GM23338 (cell line): ENCODE results near the gene ZFYVE21. TPM values are rescaled to one million over a fixed set of nuclear protein-coding genes. Genes with fewer than 3 reads are reported as not detected.

Experiments used
- ATAC-seq: fragments of 200-7000 bp; cut with Tn5 transposase; 3 replicates; pipeline ENCODE4 v1.9.1; 2020
- DNase-seq: peaks from one replicate; pipeline ENCODE4 v3.0.0-alpha.2; 2015; ENCODE audit warnings: low spot score
- H2AFZ ChIP-seq: fragments of 200-600 bp; sonication (generic); 2 replicates; pipeline ENCODE4 v1.8.0; 2016; ENCODE audit warnings: antibody characterized with exemption, mild to moderate bottlenecking, moderate library complexity
- H3F3A ChIP-seq: fragments of 200-600 bp; sonication (generic); replicated peaks from 2 replicates; pipeline ENCODE4 v1.8.0; 2017; ENCODE audit warnings: antibody characterized with exemption, mixed run types, low read depth
- H3K27ac ChIP-seq: fragments of 200-600 bp; sonication (generic); 2 replicates; pipeline ENCODE4 v1.6.1; 2016; ENCODE audit warnings: low read depth
- H3K27me3 ChIP-seq: fragments of 200-600 bp; sonication (generic); 2 replicates; pipeline ENCODE4 v1.8.0; 2016; ENCODE audit warnings: mild to moderate bottlenecking, mixed run types, moderate library complexity; ENCODE audit not compliant: insufficient read depth
- H3K36me3 ChIP-seq: fragments of 200-600 bp; sonication (generic); 2 replicates; pipeline ENCODE4 v1.8.0; 2016; ENCODE audit warnings: mild to moderate bottlenecking; ENCODE audit not compliant: insufficient read depth
- H3K4me1 ChIP-seq: fragments of 200-600 bp; sonication (generic); 2 replicates; pipeline ENCODE4 v1.8.0; 2016; ENCODE audit warnings: mild to moderate bottlenecking, moderate library complexity; ENCODE audit not compliant: insufficient read depth
- H3K4me2 ChIP-seq: fragments of 200-600 bp; sonication (generic); 2 replicates; pipeline ENCODE4 v1.7.1; 2017; ENCODE audit warnings: mixed run types
- H3K4me3 ChIP-seq: fragments of 200-600 bp; sonication (generic); 2 replicates; pipeline ENCODE4 v1.6.1; 2016; ENCODE audit warnings: mixed run types
- H3K79me2 ChIP-seq: fragments of 200-600 bp; sonication (generic); replicated peaks from 2 replicates; pipeline ENCODE4 v1.8.0; 2017; ENCODE audit warnings: mild to moderate bottlenecking; ENCODE audit not compliant: insufficient read depth
- H3K9me2 ChIP-seq: fragments of 200-600 bp; sonication (generic); 2 replicates; pipeline ENCODE4 v1.8.0; 2017; ENCODE audit not compliant: insufficient read depth
- H4K20me1 ChIP-seq: fragments of 200-600 bp; sonication (generic); replicated peaks from 2 replicates; pipeline ENCODE4 v1.8.0; 2017; ENCODE audit warnings: mild to moderate bottlenecking; ENCODE audit not compliant: insufficient read depth
- H3K27ac Mint-ChIP-seq: 2 replicates; pipeline ENCODE4 v1.8.0; 2020; ENCODE audit warnings: inconsistent platforms, mild to moderate bottlenecking, moderate library complexity, mixed read lengths
- H3K27me3 Mint-ChIP-seq: 3 replicates; pipeline ENCODE4 v1.8.0; 2022; ENCODE audit warnings: low read depth, mild to moderate bottlenecking, moderate library complexity, mixed read lengths, inconsistent platforms; ENCODE audit not compliant: insufficient read depth, poor library complexity
- H3K36me3 Mint-ChIP-seq: 3 replicates; pipeline ENCODE4 v1.8.0; 2021; ENCODE audit warnings: low read depth, mild to moderate bottlenecking, inconsistent platforms, moderate library complexity, mixed read lengths
- H3K4me1 Mint-ChIP-seq: 3 replicates; pipeline ENCODE4 v1.8.0; 2020; ENCODE audit warnings: mild to moderate bottlenecking, inconsistent platforms, mixed read lengths
- H3K4me3 Mint-ChIP-seq: 3 replicates; pipeline ENCODE4 v1.8.0; 2021; ENCODE audit warnings: moderate library complexity, mild to moderate bottlenecking, inconsistent platforms, mixed read lengths
- H3K9me3 Mint-ChIP-seq: 3 replicates; pipeline ENCODE4 v1.8.0; 2020; ENCODE audit warnings: moderate library complexity, mild to moderate bottlenecking, inconsistent platforms, mixed read lengths
- CREB1 ChIP-seq: fragments of 250-450 bp; sonication (Bioruptor Pico); IDR thresholded peaks from 2 replicates; pipeline ENCODE4 v1.5.0; 2020; ENCODE audit warnings: low read depth, mild to moderate bottlenecking, moderate library complexity
- ETS1 ChIP-seq: IDR thresholded peaks from 2 replicates; pipeline ENCODE4 v1.6.1; 2016; ENCODE audit warnings: antibody characterized with exemption
- EZH2 ChIP-seq: fragments of 200-600 bp; sonication (generic); IDR thresholded peaks from one replicate; pipeline ENCODE4 v1.8.0; 2017; ENCODE audit warnings: antibody characterized with exemption, mild to moderate bottlenecking, low read depth; ENCODE audit not compliant: unreplicated experiment
- EZH2phosphoT487 ChIP-seq: fragments of 200-600 bp; sonication (generic); IDR thresholded peaks from one replicate; pipeline ENCODE4 v1.8.1; 2018; ENCODE audit warnings: antibody characterized with exemption; ENCODE audit not compliant: unreplicated experiment
- JUNB ChIP-seq: IDR thresholded peaks from one replicate; pipeline ENCODE4 v1.6.1; 2016; ENCODE audit warnings: antibody characterized with exemption; ENCODE audit not compliant: unreplicated experiment
- NANOG ChIP-seq: IDR thresholded peaks from 2 replicates; pipeline ENCODE4 v1.6.1; 2016; ENCODE audit warnings: antibody characterized with exemption, borderline replicate concordance
- POLR2AphosphoS5 ChIP-seq: IDR thresholded peaks from 2 replicates; pipeline ENCODE4 v1.6.1; 2016; ENCODE audit warnings: antibody characterized with exemption, low read depth
- STAT1 ChIP-seq: IDR thresholded peaks from one replicate; pipeline ENCODE4 v1.6.1; 2016; ENCODE audit warnings: antibody characterized with exemption; ENCODE audit not compliant: unreplicated experiment
- polyA plus RNA-seq: library from polyadenylated mRNA; unstranded; fragments of >200 nt; fragmentation: Nextera tagmentation; extraction: Ambion mirVana; gene quantifications from 2 replicates; pipeline ENCODE4 v1.2.1, GENCODE V29; 2016
- total RNA-seq: library from RNA; depleted of rRNA; stranded (reverse); fragments of >200 nt; shearing (Covaris generic); gene quantifications from 2 replicates; pipeline ENCODE4 v1.2.3, GENCODE V29; 2014
- TF ChIP-seq, protein P1 (sequence below), 2 experiments: fragments of 200-600 bp in 1 of 2; sonication (generic) in 1 of 2; conservative IDR thresholded peaks; 2 replicates each; pipeline versions ENCODE4 v1.5.1 to v1.6.1; 2016 to 2017; ENCODE audit warnings: antibody characterized with exemption in 2 of 2, low read depth in 2 of 2, mild to moderate bottlenecking in 2 of 2, moderate library complexity in 1 of 2

The ZFYVE21 gene
- total and polyA plus RNA-seq, 2 experiments from 2014 or later = 88.0 to 89.6 TPM

GRCh38 chr14:103699261-103699661 lies 16.3 kb upstream of the ZFYVE21 start:
- Histone ChIP-seq H3F3A (peaks cover 8% of the 10 kb centered on the region), H3K27me3 (no peaks in the 10 kb centered on the region), H3K79me2 (0 out of 2 replicates have a peak, but pooled peaks cover under 1% of the 10 kb centered on the region), H3K4me1 (peaks cover 6% of the 10 kb centered on the region; the same call in 1 of the 2 replicates), H4K20me1 (peaks cover 19% of the 10 kb centered on the region), H3K27ac (no peak overlapping the region), H3K4me3 (no peak overlapping the region), H3K9me2 (no peaks in the 10 kb centered on the region), H2AFZ (no peak overlapping the region), H3K4me2 (no peak overlapping the region), H3K36me3 (no peaks in the 10 kb centered on the region; the same call in none of the 2 replicates)
- Mint-ChIP-seq H3K36me3 (peaks cover 45% of the 10 kb centered on the region), H3K27ac (no peak overlapping the region), H3K4me1 (peaks cover 28% of the 10 kb centered on the region), H3K27me3 (peaks cover 42% of the 10 kb centered on the region), H3K4me3 (no peak overlapping the region), H3K9me3 (no peaks in the 10 kb centered on the region; the same call in 2 of the 3 replicates)
- DNase-seq (no peak), ATAC-seq (no peak)
- TF ChIP-seq EZH2phosphoT487 (no peak), EZH2 (no peak), STAT1 (no peak), ETS1 (no peak), CREB1 (CRISPR knock-in tag) (no peak), NANOG (no peak)
- TF ChIP-seq, protein P1, sequence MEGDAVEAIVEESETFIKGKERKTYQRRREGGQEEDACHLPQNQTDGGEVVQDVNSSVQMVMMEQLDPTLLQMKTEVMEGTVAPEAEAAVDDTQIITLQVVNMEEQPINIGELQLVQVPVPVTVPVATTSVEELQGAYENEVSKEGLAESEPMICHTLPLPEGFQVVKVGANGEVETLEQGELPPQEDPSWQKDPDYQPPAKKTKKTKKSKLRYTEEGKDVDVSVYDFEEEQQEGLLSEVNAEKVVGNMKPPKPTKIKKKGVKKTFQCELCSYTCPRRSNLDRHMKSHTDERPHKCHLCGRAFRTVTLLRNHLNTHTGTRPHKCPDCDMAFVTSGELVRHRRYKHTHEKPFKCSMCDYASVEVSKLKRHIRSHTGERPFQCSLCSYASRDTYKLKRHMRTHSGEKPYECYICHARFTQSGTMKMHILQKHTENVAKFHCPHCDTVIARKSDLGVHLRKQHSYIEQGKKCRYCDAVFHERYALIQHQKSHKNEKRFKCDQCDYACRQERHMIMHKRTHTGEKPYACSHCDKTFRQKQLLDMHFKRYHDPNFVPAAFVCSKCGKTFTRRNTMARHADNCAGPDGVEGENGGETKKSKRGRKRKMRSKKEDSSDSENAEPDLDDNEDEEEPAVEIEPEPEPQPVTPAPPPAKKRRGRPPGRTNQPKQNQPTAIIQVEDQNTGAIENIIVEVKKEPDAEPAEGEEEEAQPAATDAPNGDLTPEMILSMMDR (conservative IDR thresholded peaks at IDR 0.05; ENCODE audit: low read depth in 2 of 2) = no peak

DNA sequence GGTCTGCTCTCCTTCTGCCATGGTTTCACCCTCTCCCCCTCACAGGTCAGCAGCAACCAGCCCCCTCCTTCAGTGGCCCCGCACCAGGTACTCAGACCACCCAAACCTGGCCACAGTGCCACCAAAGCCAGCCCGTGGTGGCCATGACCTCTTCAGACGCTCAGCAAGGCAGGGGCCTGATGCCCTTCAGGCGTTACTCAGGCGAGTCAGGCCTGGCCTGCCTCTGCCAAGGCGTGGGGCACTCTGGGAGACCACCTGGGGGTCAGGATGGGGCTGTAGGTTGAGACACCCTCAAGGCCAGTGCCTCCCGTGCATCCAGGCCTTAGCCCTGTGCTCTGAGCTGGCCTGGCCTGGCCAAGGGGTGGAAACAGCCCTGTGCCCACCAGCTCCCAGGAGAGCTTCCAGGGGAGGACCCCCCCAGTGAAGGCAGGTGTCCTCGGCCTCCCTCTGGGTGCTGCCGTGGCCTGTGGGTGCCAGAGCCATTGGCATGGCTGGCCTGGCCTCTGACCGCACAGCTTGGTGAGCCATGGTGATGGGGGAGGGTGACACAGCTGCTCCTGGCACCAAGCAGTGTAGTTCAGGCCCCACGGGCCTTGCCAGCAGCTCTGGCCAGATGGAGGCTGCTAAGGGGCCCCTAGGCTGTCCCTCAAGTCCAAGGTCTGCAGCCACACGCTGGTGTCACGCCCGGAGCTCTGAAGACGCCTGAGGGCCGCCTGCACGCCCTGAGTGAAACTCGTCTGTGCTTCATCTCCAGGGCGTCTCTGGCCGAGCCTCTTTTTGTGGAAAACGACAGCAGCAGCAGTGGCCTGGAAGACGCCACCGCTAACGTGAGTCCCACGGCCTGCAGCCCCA lies 15.5 kb upstream of the ZFYVE21 start:
- peaks cover 15% of the 10 kb centered on the region for H4K20me1 ChIP-seq
- H2AFZ ChIP-seq = no peak overlapping the region
- no peaks in the 10 kb centered on the region for H3K9me2 ChIP-seq
- no peak for ATAC-seq
- H3K27me3 ChIP-seq = no peaks in the 10 kb centered on the region
- no peak for DNase-seq
- H3K4me1 Mint-ChIP-seq = peaks cover 29% of the 10 kb centered on the region
- no peaks in the 10 kb centered on the region; the same call in 1 of the 2 replicates for H3K36me3 ChIP-seq
- no peaks in the 10 kb centered on the region for H3K79me2 ChIP-seq
- H3K36me3 Mint-ChIP-seq = peaks cover 49% of the 10 kb centered on the region
- no peak overlapping the region for H3K4me3 ChIP-seq
- no peaks in the 10 kb centered on the region; the same call in 2 of the 3 replicates for H3K9me3 Mint-ChIP-seq
- peaks cover 6% of the 10 kb centered on the region; the same call in 1 of the 2 replicates for H3K4me1 ChIP-seq
- no peak overlapping the region for H3K4me2 ChIP-seq
- H3K27ac ChIP-seq = no peak overlapping the region
- peaks cover 45% of the 10 kb centered on the region for H3K27me3 Mint-ChIP-seq
- H3K4me3 Mint-ChIP-seq = no peak overlapping the region
- H3F3A ChIP-seq = peaks cover 8% of the 10 kb centered on the region
- no peak overlapping the region for H3K27ac Mint-ChIP-seq
- TF ChIP-seq, protein P1 (conservative IDR thresholded peaks at IDR 0.05; ENCODE audit: low read depth in 2 of 2) = no peak
- TF ChIP-seq JUNB (no peak), EZH2phosphoT487 (no peak), ETS1 (no peak), EZH2 (no peak), POLR2AphosphoS5 (no peak; the same call in 1 of the 2 replicates), NANOG (no peak)
